HG02938 (cell line): Measurements from ENCODE around the gene CEP104.

Source experiments
- ATAC-seq: cut with Tn5 transposase; IDR thresholded peaks from one replicate; pipeline ENCODE4 v1.9.1; 2021; ENCODE audit warnings: mild to moderate bottlenecking, moderate library complexity; ENCODE audit not compliant: unreplicated experiment

Gene CEP104

DNA sequence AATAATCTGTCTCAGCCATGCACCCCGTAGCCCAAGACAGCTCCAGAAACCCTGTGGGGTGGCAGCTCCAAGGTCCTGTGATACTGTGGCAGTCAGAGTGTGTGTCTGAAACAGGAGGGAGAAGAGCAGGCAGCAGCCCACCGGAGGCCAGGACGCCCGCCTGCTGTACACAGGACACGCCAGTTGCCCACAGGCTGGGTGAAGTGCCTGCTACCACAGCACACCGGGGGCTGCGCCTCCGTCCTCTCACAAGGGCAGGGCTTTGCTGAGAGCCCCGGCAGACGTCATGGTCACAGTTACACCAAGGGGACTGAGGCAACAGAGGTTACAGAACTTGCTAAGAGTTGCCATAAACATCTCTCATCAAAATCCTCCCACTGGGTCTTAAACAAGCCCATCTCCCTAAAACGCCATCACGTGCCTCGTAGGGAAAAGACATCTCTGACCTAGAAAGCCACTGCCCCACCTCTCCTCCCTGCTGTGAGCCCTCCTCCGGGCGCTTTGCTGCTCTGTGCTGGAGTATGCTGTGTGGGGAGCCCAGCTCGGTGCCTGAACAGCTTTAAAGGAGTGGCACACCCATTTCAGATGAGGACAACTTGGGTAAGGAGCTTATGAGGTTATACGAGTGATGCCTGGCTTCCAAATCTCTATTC, 37.7 kb upstream of the CEP104 start:
- no peak for ATAC-seq

DNA sequence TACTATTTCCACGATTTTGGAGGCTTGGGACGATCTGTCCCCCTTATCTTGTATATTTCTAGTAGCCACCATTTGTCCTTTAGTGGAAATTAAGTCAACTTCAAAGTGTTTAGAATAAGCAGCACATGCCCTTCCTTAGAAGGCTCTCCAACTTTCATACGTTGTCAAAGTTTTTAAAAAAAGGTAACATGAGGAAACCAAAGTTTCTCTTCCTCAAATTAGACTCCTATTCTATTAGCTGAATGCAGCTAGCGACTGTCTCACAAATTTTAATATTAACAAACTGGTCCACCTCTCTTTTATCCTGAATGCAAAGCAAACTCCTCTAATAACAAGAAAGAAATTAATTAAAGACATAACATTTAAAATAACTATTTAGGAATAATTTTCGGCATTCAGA, 36.2 kb upstream of the CEP104 start:
- ATAC-seq, result no peak

DNA sequence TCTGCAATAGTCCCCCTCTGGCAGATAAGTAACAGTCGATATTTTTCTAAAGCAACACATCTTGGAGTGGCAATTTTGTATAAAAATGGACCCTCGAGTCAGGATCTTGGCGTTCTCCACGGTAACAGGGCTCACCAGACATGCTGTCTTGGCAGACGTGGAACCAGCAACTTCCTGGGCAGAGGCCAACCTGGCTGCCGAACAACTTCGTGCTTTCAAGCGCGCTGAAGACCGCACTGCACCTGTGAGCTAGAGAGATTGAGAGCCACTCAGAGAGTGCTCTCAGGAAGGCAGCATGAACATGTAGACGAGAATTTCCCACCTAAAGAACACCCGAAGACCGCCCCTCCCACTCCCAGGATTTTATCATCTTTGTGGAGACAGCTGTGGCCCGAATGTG, 35.7 kb upstream of the CEP104 start:
- ATAC-seq, result no peak

- no peak for ATAC-seq
Observed at GRCh38 chr1:3891329-3891865, 34.4 kb upstream of the CEP104 start.

GRCh38 chr1:3890389-3891328, 33.6 kb upstream of the CEP104 start:
- peak; percentile 54 for ATAC-seq

DNA sequence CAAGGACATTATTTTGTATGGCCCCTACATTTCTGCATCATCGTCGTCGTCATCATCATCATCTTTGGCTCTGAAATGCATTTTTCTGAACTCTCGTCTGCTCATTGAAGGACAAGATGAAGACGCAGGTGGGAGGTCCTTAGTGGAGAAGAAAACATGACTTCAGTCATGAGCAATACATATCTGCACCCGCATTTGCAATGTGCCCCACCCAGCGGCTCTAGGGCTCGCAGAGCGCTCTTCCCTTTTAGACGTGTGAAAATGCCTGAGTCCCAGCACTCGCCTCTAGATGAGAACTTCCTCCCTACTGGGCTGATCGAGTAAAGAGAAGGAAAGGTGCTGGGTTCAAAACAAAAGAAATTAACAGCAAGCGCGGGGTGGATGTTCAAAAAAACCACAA, 32.9 kb upstream of the CEP104 start:
- ATAC-seq, result no peak

GRCh38 chr1:3888301-3888700, 31.3 kb upstream of the CEP104 start:
- ATAC-seq, result no peak

DNA sequence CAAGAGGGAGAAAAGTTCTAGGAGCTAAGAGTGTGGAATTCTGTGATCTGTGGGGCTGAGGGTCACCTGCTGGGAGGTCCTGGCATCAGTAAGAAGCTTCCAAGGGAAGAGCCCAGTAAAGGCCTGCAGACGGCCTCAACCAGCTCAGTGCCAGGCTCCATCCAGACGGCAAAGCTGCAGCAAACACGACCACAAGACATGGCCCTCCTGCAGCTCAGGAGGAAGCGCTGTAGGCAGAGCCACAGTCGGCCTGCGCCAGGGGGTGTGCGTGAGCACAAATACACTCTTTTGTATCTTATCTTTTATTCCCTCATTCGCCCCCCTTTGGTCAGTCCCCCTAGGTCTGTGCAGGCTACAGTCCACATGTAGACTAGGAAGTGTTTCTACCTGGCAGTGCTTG, 29.7 kb upstream of the CEP104 start:
- ATAC-seq, result no peak

GRCh38 chr1:3886106-3886670, 29.2 kb upstream of the CEP104 start:
- ATAC-seq, result no peak

- ATAC-seq, result no peak
Observed at GRCh38 chr1:3885611-3886010, 28.6 kb upstream of the CEP104 start.

DNA sequence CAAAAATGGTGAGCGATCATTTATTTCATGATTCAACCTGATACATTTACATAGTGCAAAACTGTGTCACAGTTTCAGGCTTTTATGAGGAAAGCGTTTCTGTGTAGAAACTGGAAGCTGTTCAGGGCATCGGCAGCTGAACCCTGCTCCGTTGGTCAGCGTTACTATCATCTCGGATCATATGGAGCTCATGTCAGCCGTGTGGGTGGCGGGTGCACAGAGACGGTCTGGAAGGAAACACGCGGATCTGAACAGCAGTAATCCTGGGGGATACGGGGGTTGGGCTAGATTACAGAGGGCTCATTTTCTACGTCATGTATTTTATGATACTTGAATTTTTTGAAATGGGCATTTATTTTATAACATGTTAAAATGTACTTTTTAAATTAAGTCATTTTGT, 28.0 kb upstream of the CEP104 start:
- no peak for ATAC-seq

GRCh38 chr1:3883194-3883925, 26.3 kb upstream of the CEP104 start:
- ATAC-seq, result no peak

DNA sequence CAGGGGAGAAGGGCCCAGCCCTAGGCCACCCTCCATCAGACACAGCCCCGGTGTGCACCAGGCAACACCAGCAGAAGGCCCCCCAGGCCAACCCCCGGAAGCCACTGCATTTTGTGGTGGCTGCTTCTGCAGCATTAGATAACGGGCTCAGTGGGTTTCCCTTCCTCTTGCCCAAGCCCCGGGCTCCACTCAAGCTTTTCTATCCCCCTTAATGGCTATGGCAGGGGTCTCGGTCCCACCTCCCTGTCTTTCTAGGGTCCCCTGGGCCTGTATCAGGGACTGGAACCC, 24.1 kb upstream of the CEP104 start:
- no peak for ATAC-seq

GRCh38 chr1:3880429-3881192, 23.6 kb upstream of the CEP104 start:
- no peak for ATAC-seq

- ATAC-seq, result no peak
Observed at GRCh38 chr1:3879787-3880428, 22.9 kb upstream of the CEP104 start.

GRCh38 chr1:3879099-3879498, 22.1 kb upstream of the CEP104 start:
- ATAC-seq, result no peak

DNA sequence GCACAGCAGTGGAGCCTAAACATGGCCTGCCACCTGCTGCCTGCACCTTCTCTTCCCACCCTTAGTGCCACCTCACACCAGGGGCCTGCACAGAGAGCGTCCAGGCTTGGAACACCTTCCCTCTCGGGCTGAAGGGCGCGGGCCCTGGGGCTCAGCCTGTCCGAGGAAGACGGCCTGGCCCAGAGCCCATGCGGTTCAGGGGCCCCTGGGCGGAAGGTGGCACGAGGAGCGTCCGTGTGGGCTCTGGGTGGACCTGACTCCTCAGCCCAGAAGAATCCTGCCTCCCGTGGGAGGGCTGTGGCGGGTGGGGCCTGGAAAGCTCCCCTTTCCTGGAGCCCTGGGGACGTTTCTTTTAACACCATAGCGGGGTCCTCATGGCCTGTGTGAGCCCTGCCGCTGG, 19.7 kb upstream of the CEP104 start:
- no peak for ATAC-seq

DNA sequence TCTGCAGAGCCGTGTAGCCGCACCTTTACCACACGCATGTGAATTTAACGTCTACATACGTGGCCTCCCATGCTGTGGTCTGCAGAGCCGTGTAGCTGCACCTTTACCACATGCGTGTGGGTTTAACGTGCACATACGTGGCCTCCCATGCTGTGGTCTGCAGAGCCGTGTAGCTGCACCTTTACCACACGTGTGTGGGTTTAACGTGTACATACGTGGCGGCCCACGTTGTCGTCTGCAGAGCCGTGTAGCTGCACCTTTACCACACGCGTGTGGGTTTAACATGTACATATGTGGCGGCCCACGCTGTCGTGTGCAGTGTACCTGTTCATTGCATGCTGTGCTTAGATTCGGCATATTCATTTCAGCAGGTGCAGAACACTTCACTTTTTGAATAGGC, 17.7 kb upstream of the CEP104 start:
- ATAC-seq, result no peak

GRCh38 chr1:3872546-3872945, 15.5 kb upstream of the CEP104 start:
- no peak for ATAC-seq

DNA sequence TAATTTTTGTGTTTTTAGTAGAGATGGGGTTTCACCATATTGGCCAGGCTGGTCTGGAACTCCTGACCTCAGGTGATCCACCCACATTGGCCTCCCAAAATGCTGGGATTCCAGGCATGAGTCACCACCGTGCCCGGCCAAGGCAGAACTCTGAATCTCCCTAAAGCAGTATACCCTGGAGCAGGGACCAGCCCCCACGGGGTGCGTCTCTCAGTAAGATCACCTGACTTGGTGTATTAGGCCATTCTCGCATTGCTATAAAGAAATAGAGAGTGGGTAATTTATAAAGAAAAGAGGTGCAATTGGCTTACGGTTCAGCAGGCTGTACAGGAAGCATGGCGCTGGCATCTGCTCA, 14.4 kb upstream of the CEP104 start:
- no peak for ATAC-seq
